HL-60 (cell line): ENCODE results near the gene DSCAML1.

Experiments
- DNase-seq, 2 experiments: peaks; one replicate each; pipeline ENCODE4 v3.0.0-alpha.2; 2010 to 2020; ENCODE audit warnings: low read depth in 1 of 2, low spot score in 1 of 2
- H3K27ac ChIP-seq: fragments of 250-450 bp; sonication (Bioruptor Pico); replicated peaks from 2 replicates; pipeline ENCODE4 v1.5.1; 2020; ENCODE audit warnings: mild to moderate bottlenecking, moderate library complexity
- H3K27me3 ChIP-seq: fragments of 250-450 bp; sonication (Bioruptor Pico); 2 replicates; pipeline ENCODE4 v1.5.1; 2021; ENCODE audit warnings: mild to moderate bottlenecking, moderate library complexity; ENCODE audit not compliant: insufficient read depth, poor library complexity, severe bottlenecking
- H3K4me3 ChIP-seq: replicated peaks from 2 replicates; pipeline ENCODE4 v1.5.1; 2011; ENCODE audit warnings: mild to moderate bottlenecking, control low read depth, low read length; ENCODE audit not compliant: insufficient read depth
- CTCF ChIP-seq: IDR thresholded peaks from one replicate; pipeline ENCODE4 v1.5.1; 2011; ENCODE audit warnings: low read length, control low read depth, inconsistent platforms; ENCODE audit not compliant: insufficient read depth
- GABPA ChIP-seq: IDR thresholded peaks from 2 replicates; pipeline ENCODE4 v1.6.1; 2012; ENCODE audit warnings: low read depth
- POLR2AphosphoS5 ChIP-seq: IDR thresholded peaks from 2 replicates; pipeline ENCODE4 v1.6.1; 2012; ENCODE audit warnings: low read depth
- SPI1 ChIP-seq: IDR thresholded peaks from 2 replicates; pipeline ENCODE4 v1.6.1; 2012; ENCODE audit warnings: low read depth, mild to moderate bottlenecking, borderline replicate concordance
- TF ChIP-seq, protein P1 (sequence below): IDR thresholded peaks from 2 replicates; pipeline ENCODE4 v1.6.1; 2012; ENCODE audit warnings: low read depth; ENCODE audit not compliant: insufficient replicate concordance

DSCAML1 gene

GRCh38 chr11:117690484-117691217 is 106.4 kb downstream of the DSCAML1 start:
- no peak for DNase-seq
- peaks cover 2% of the 10 kb centered on the region for H3K27me3 ChIP-seq
- TF ChIP-seq GABPA (no peak), CTCF (no peak), SPI1 (no peak), POLR2AphosphoS5 (no peak)
- TF ChIP-seq, protein P1, sequence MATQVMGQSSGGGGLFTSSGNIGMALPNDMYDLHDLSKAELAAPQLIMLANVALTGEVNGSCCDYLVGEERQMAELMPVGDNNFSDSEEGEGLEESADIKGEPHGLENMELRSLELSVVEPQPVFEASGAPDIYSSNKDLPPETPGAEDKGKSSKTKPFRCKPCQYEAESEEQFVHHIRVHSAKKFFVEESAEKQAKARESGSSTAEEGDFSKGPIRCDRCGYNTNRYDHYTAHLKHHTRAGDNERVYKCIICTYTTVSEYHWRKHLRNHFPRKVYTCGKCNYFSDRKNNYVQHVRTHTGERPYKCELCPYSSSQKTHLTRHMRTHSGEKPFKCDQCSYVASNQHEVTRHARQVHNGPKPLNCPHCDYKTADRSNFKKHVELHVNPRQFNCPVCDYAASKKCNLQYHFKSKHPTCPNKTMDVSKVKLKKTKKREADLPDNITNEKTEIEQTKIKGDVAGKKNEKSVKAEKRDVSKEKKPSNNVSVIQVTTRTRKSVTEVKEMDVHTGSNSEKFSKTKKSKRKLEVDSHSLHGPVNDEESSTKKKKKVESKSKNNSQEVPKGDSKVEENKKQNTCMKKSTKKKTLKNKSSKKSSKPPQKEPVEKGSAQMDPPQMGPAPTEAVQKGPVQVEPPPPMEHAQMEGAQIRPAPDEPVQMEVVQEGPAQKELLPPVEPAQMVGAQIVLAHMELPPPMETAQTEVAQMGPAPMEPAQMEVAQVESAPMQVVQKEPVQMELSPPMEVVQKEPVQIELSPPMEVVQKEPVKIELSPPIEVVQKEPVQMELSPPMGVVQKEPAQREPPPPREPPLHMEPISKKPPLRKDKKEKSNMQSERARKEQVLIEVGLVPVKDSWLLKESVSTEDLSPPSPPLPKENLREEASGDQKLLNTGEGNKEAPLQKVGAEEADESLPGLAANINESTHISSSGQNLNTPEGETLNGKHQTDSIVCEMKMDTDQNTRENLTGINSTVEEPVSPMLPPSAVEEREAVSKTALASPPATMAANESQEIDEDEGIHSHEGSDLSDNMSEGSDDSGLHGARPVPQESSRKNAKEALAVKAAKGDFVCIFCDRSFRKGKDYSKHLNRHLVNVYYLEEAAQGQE = no peak

GRCh38 chr11:117688255-117688797 is 108.7 kb downstream of the DSCAML1 start:
- no peak overlapping the region for H3K4me3 ChIP-seq
- H3K27ac ChIP-seq = no peak overlapping the region
- no peak for DNase-seq
- TF ChIP-seq, protein P1 = no peak
- no peak for TF ChIP-seq GABPA
- no peak for TF ChIP-seq SPI1
- no peak for TF ChIP-seq POLR2AphosphoS5
- TF ChIP-seq CTCF = no peak
- H3K27me3 ChIP-seq = peaks cover 2% of the 10 kb centered on the region

More at GRCh38 chr11:117690484-117691217, 106.4 kb downstream of the DSCAML1 start:
- Histone ChIP-seq H3K27ac (no peak overlapping the region), H3K4me3 (no peak overlapping the region)

GRCh38 chr11:117687776-117688175 is 109.2 kb downstream of the DSCAML1 start:
- H3K27me3 ChIP-seq = peaks cover 2% of the 10 kb centered on the region
- H3K4me3 ChIP-seq = no peak overlapping the region
- H3K27ac ChIP-seq = no peak overlapping the region
- no peak for DNase-seq
- TF ChIP-seq SPI1 (no peak), POLR2AphosphoS5 (no peak)
- TF ChIP-seq, protein P1 = no peak
